GM12878 (cell line): ENCODE results near the gene BRAT1. TPM values are rescaled to one million over a fixed set of nuclear protein-coding genes. Genes with fewer than 3 reads are reported as not detected.

ENCODE experiments used
- ATAC-seq: fragments of 200-7000 bp; cut with Tn5 transposase; 3 replicates; pipeline ENCODE4 v1.9.1; 2020; ENCODE audit warnings: mild to moderate bottlenecking, moderate library complexity
- BruUV-seq: library from RNA; stranded (reverse); fragments of 400-500 nt; replicated peaks from 2 replicates; lab custom pipeline; 2021; lab: Mats Ljungman, UMichigan
- CTCF ChIA-PET: fragments of 300-600 bp; sonication (Branson Sonifier 250); formaldehyde crosslinking; extraction: SDS; loops from one replicate; lab custom pipeline; 2021; ENCODE audit warnings: inconsistent platforms; lab: Yijun Ruan, JAX
- POLR2A ChIA-PET: fragments of 350-600 bp; formaldehyde crosslinking; extraction: SDS; loops from one replicate; lab custom pipeline; 2021; ENCODE audit warnings: inconsistent platforms; lab: Charles Lee
- RAD21 ChIA-PET: fragments of 300-600 bp; sonication (Branson Sonifier 250); formaldehyde crosslinking; loops from one replicate; lab custom pipeline; 2023; ENCODE audit warnings: antibody characterized with exemption; ENCODE audit not compliant: unreplicated experiment; lab: Charles Lee
- SMC1A ChIA-PET: fragments of 300-600 bp; sonication (Branson Sonifier 250); formaldehyde crosslinking; loops from one replicate; lab custom pipeline; 2023; ENCODE audit not compliant: unreplicated experiment, uncharacterized antibody; lab: Charles Lee
- DNase-seq: peaks from one replicate; pipeline ENCODE4 v3.0.0-alpha.2; 2011; ENCODE audit warnings: low read depth, low spot score
- FAIRE-seq: peaks from 3 replicates; lab custom pipeline; 2011; peaks lifted over from hg19 to GRCh38; lab: Jason Lieb, UNC
- H2AFZ ChIP-seq: 2 replicates; pipeline ENCODE4 v1.6.0; 2011; ENCODE audit warnings: low read depth, low read length, control low read depth; ENCODE audit not compliant: control insufficient read depth
- H3K27ac ChIP-seq: 2 replicates; pipeline ENCODE4 v1.5.1; 2011; ENCODE audit warnings: control low read depth; ENCODE audit not compliant: control insufficient read depth, insufficient read depth
- H3K27me3 ChIP-seq, 2 experiments: replicated peaks in 1 of 2; 2 replicates each; pipeline versions ENCODE4 v1.6.0 to v1.6.1; 2011; ENCODE audit warnings: low read length in 1 of 2; ENCODE audit not compliant: control insufficient read depth in 2 of 2, insufficient read depth in 2 of 2
- H3K36me3 ChIP-seq, 2 experiments: 2 replicates each; pipeline ENCODE4 v1.5.1; 2011; ENCODE audit warnings: low read length in 1 of 2; ENCODE audit not compliant: control insufficient read depth in 2 of 2, insufficient read depth in 2 of 2
- H3K4me1 ChIP-seq: 2 replicates; pipeline ENCODE4 v1.6.1; 2011; ENCODE audit warnings: mild to moderate bottlenecking, low read length, moderate library complexity, mixed read lengths; ENCODE audit not compliant: control insufficient read depth, insufficient read depth
- H3K4me2 ChIP-seq: 2 replicates; pipeline ENCODE4 v1.6.0; 2011; ENCODE audit warnings: control low read depth; ENCODE audit not compliant: control insufficient read depth, insufficient read depth
- H3K4me3 ChIP-seq: fragments of 200-600 bp; sonication (generic); 2 replicates; pipeline ENCODE4 v1.5.1; 2016
- H3K79me2 ChIP-seq: 2 replicates; pipeline ENCODE4 v1.6.0; 2011; ENCODE audit warnings: low read length; ENCODE audit not compliant: control insufficient read depth, insufficient read depth
- H3K9ac ChIP-seq: 2 replicates; pipeline ENCODE4 v1.8.0; 2011; ENCODE audit warnings: low read length, control low read depth, mixed read lengths; ENCODE audit not compliant: control insufficient read depth, insufficient read depth
- H3K9me3 ChIP-seq: replicated peaks from 3 replicates; pipeline ENCODE4 v1.5.1; 2011; ENCODE audit warnings: mild to moderate bottlenecking, low read length; ENCODE audit not compliant: control insufficient read depth, insufficient read depth
- H4K20me1 ChIP-seq: 2 replicates; pipeline ENCODE4 v1.6.0; 2011; ENCODE audit not compliant: control insufficient read depth, insufficient read depth
- RAD51 ChIP-seq: fragments of 450-650 bp; IDR thresholded peaks from 2 replicates; pipeline ENCODE4 v1.6.1; 2016; ENCODE audit warnings: moderate library complexity, mild to moderate bottlenecking, inconsistent platforms
- SMAD5 ChIP-seq: IDR thresholded peaks from 2 replicates; pipeline ENCODE4 v1.6.1; 2016; ENCODE audit warnings: antibody characterized with exemption, low read depth
- SMC3 ChIP-seq: IDR thresholded peaks from 2 replicates; pipeline ENCODE4 v1.6.1; 2011; ENCODE audit warnings: low read length, improper control_type of control experiment, borderline replicate concordance
- SP1 ChIP-seq: IDR thresholded peaks from one replicate; pipeline ENCODE4 v1.6.1; 2011; ENCODE audit warnings: low read depth, low read length
- WGBS: methylation state at CpG from one replicate; pipeline ENCODE4 v1.1.6; 2016; ENCODE audit warnings: low lambda C conversion rate; ENCODE audit not compliant: insufficient replicate concordance, insufficient coverage; ENCODE audit errors: missing lambda C conversion rate; 5-methylcytosine and 5-hydroxymethylcytosine counted together
- in situ Hi-C: fragments of 300-500 bp; cut with MboI; formaldehyde crosslinking; loops from 9 replicates; pipeline ENCODE4 v1.14.3; 2018; ENCODE audit warnings: mixed read lengths
- intact Hi-C: fragments of 100-400 bp; cut with micrococcal nuclease; formaldehyde crosslinking; loops from one replicate; pipeline ENCODE4 v1.14.2; 2022; ENCODE audit not compliant: unreplicated experiment
- polyA plus RNA-seq, 11 experiments: library from polyadenylated mRNA; depleted of rRNA in 4 of 11; unstranded in 6 of 11; stranded (reverse) in 5 of 11; fragments of >200 nt; fragmentation: Nextera tagmentation in 4 of 11; fragmentation: Illumina TruSeq in 1 of 11; extraction: Ambion mirVana in 4 of 11; extraction: Trizol in 1 of 11; gene quantifications; 1 replicate in 1 of 11; 2 replicates in 10 of 11; pipeline versions ENCODE4 v1.2.1 to v1.2.3, GENCODE V29; 2011 to 2016; ENCODE audit warnings: inconsistent platforms in 2 of 11, missing spikeins in 2 of 11, low read depth in 1 of 11
- total RNA-seq, 4 experiments: library from RNA; depleted of rRNA in 3 of 4; stranded (reverse); fragments of >200 nt in 3 of 4; fragmentation: Illumina TruSeq in 1 of 4; extraction: Trizol in 1 of 4; gene quantifications; 2 replicates each; pipeline versions ENCODE4 v1.2.1 to v1.2.3, GENCODE V29; 2013 to 2021
- TF ChIP-seq, protein P1 (sequence below): fragments of 150-350 bp; IDR thresholded peaks from 2 replicates; pipeline ENCODE4 v1.6.1; 2016; ENCODE audit warnings: low read depth, low read length

The BRAT1 gene
- total and polyA plus RNA-seq, 10 of the 15 experiments (the other 5 are each of a cell fraction or from before 2014, with no cell fraction given), result 0.13 to 53.3 (median 16.0) TPM

DNA sequence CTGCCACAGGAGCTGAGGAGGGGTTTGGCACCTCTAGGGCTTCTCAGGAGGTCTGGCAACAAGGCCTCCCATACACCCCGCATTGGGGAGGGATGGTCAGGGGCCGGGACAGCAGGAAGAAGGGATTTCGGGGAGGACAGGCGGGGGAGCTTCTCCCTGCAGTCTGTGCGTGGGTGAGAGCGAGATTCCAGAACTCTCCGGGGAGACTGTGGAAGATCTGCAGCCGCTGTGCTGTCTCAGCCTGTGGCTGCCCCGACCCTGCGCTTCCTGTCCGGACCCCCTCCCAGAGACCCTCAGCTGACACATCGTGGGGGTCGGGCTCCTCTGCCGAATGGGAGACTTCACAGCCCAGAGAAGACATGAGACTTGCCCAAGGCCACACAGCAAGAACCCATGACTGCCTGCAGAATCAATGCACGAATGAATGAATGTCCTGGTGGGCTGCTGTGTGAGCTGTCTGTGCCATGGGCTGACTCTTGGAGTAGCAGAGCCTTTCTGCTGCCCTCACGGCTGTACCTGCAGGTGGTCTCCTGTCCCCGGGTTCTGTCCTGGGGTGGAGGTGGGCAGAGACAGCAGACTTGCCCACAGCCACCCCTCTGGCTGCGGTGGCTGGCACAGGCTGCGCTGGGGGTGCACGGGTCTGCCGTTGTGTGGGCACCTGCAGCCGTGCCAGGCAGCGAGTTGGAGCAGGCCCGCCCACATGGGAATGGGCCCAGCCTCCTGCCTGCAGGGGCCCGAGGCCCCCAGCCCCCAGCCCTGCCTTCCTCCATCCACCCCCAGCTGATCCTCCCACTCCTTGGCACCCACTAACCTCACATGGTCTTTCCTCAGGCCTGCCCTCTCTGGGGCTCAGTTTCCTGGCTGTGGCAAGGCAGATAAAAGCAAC lies 52.0 kb downstream of the BRAT1 start:
- H3K79me2 ChIP-seq, result no peaks in the 10 kb centered on the region
- POLR2A ChIA-PET, result interaction anchor here (0.5 kb wide), 1 partner anchor 40 kb away, joined by 3 read pairs; no protein-coding TSS in a partner anchor
- no peaks in the 10 kb centered on the region for H4K20me1 ChIP-seq
- peaks cover 0 to 1% of the 10 kb centered on the region in 2 experiments; a peak in 1 of 4 replicates for H3K27me3 ChIP-seq
- in situ Hi-C loops, result no loop called here
- no peak for DNase-seq
- RAD21 ChIA-PET, result no interaction called here
- no peak overlapping the region for H3K4me2 ChIP-seq
- no peak for FAIRE-seq
- ATAC-seq, result no peak
- CTCF ChIA-PET, result interaction anchor here (0.6 kb wide), 1 partner anchor 34 kb away, joined by 3 read pairs; no protein-coding TSS in a partner anchor
- peaks cover 4% of the 10 kb centered on the region for H3K4me1 ChIP-seq
- WGBS, result 30% methylated on average over 24 of the region's 25 CpGs
- TF ChIP-seq SP1 (no peak), SMAD5 (no peak), SMC3 (no peak), RAD51 (no peak)
- TF ChIP-seq, protein P1, sequence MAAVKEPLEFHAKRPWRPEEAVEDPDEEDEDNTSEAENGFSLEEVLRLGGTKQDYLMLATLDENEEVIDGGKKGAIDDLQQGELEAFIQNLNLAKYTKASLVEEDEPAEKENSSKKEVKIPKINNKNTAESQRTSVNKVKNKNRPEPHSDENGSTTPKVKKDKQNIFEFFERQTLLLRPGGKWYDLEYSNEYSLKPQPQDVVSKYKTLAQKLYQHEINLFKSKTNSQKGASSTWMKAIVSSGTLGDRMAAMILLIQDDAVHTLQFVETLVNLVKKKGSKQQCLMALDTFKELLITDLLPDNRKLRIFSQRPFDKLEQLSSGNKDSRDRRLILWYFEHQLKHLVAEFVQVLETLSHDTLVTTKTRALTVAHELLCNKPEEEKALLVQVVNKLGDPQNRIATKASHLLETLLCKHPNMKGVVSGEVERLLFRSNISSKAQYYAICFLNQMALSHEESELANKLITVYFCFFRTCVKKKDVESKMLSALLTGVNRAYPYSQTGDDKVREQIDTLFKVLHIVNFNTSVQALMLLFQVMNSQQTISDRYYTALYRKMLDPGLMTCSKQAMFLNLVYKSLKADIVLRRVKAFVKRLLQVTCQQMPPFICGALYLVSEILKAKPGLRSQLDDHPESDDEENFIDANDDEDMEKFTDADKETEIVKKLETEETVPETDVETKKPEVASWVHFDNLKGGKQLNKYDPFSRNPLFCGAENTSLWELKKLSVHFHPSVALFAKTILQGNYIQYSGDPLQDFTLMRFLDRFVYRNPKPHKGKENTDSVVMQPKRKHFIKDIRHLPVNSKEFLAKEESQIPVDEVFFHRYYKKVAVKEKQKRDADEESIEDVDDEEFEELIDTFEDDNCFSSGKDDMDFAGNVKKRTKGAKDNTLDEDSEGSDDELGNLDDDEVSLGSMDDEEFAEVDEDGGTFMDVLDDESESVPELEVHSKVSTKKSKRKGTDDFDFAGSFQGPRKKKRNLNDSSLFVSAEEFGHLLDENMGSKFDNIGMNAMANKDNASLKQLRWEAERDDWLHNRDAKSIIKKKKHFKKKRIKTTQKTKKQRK, result no peak
- H3K36me3 ChIP-seq, result no peaks in the 10 kb centered on the region
- no peak overlapping the region for H3K9ac ChIP-seq
- intact Hi-C loops, result no loop called here
- SMC1A ChIA-PET, result no interaction called here
- H2AFZ ChIP-seq, result no peak overlapping the region
- no peaks in the 10 kb centered on the region for H3K9me3 ChIP-seq
- BruUV-seq, result no TSS peak
- no peak overlapping the region for H3K27ac ChIP-seq
- no peak overlapping the region for H3K4me3 ChIP-seq
